ENCODE data around the gene ELN.
"Not testable (repeated sequence)": the region's sequence is repeated elsewhere in the genome, so short reads cannot be mapped to it uniquely, and the experiment has no call there.

Gene ELN

GRCh38 chr7:74002474-74003017, 25.4 kb upstream of the ELN start:
- DNase-seq: peak; percentile 93

GRCh38 chr7:74003621-74004020, 24.4 kb upstream of the ELN start:
- no peak for DNase-seq

GRCh38 chr7:74006032-74006431, 21.9 kb upstream of the ELN start:
- no peak for DNase-seq

- no peak for DNase-seq
Observed at GRCh38 chr7:74006451-74007241, 21.3 kb upstream of the ELN start.

- DNase-seq: no peak
Observed at GRCh38 chr7:74007242-74007567, 20.8 kb upstream of the ELN start.

GRCh38 chr7:74008687-74009086, 19.3 kb upstream of the ELN start:
- no peak for DNase-seq

- no peak for DNase-seq
Observed at GRCh38 chr7:74009719-74010118, 18.3 kb upstream of the ELN start.

GRCh38 chr7:74010407-74010806, 17.6 kb upstream of the ELN start:
- no peak for DNase-seq

- not testable (repeated sequence) for DNase-seq
Observed at GRCh38 chr7:74011421-74011820, 16.6 kb upstream of the ELN start.

- DNase-seq: no peak
Observed at GRCh38 chr7:74012842-74013249, 15.1 kb upstream of the ELN start.

- DNase-seq: no peak
Observed at GRCh38 chr7:74013539-74014272, 14.3 kb upstream of the ELN start.

GRCh38 chr7:74014931-74015330, 13.0 kb upstream of the ELN start:
- no peak for DNase-seq

- no peak for DNase-seq
Observed at GRCh38 chr7:74015670-74016069, 12.3 kb upstream of the ELN start.

GRCh38 chr7:74017125-74017524, 10.8 kb upstream of the ELN start:
- no peak for DNase-seq

- no peak for DNase-seq
Observed at GRCh38 chr7:74018246-74018895, 9.6 kb upstream of the ELN start.

GRCh38 chr7:74019149-74019548, 8.8 kb upstream of the ELN start:
- no peak for DNase-seq

- DNase-seq: no peak
Observed at GRCh38 chr7:74020390-74020789, 7.6 kb upstream of the ELN start.

GRCh38 chr7:74021546-74022320, 6.2 kb upstream of the ELN start:
- DNase-seq: no peak

GRCh38 chr7:74022507-74022906, 5.5 kb upstream of the ELN start:
- DNase-seq: no peak

- peak; percentile 73 for DNase-seq
Observed at GRCh38 chr7:74023092-74023536, 4.9 kb upstream of the ELN start.

GRCh38 chr7:74023786-74024185, 4.2 kb upstream of the ELN start:
- DNase-seq: no peak

- DNase-seq: no peak
Observed at GRCh38 chr7:74025146-74025545, 2.8 kb upstream of the ELN start.

GRCh38 chr7:74025730-74026129, 2.2 kb upstream of the ELN start:
- no peak for DNase-seq

Measured in 8988T (cell line).